MV-4-11 (cell line): ENCODE data around the gene RBP7.
"Not testable (repeated sequence)": the region's sequence is repeated elsewhere in the genome, so short reads cannot be mapped to it uniquely, and the experiment has no call there.

Source experiments
- DNase-seq: peaks from one replicate; lab custom pipeline; 2025; lab: John Stamatoyannopoulos, UW

The RBP7 gene

GRCh38 chr1:9996624-9997582 lies at the start of gene RBP7:
TSS of gene RBP7 (plus strand) at chr1:9997228. CDS start at chr1:9997259, 31 bp downstream.
- DNase-seq: no peak

DNA sequence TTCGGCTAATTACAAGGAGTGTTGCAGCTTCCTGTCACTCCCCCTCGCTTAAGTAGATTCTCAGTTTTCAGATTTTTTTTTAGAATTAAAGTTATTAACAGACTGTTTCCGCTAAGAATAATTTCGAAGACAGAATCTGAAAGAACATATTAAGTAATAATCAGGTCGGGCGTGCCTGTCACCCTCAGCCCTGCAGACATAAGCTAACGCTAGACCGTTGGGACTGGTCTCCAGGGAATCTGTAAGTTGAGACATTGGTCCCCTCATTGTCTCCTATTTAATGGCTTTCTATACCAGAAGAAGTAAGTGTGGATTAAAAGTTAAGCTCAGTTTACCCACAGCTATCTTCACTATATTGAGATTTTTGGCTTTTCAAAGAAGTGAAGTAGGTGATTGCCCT lies 39.3 kb upstream of the RBP7 start:
- no peak for DNase-seq

GRCh38 chr1:9960011-9960410 lies 37.0 kb upstream of the RBP7 start:
- DNase-seq: no peak

GRCh38 chr1:9960706-9961562 lies 36.1 kb upstream of the RBP7 start:
- DNase-seq: no peak

DNA sequence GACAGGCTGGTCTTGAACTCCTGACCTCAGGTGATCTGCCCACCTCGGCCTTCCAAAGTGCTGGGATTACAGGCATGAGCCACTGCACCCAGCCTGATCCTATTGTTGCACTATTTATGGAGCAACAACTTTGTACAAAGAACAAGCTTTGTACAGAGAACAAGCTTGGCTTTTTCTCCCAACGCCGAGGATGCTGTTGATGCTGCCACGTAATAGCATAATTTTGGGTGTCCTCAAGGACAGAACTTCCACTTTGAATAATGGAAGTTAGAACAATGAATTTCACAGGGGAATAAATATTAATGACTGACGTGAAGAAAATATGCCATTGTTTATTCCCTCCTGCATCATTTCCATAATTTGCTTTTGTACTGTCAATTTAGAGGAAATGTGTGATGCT lies 12.8 kb upstream of the RBP7 start:
- no peak for DNase-seq

DNA sequence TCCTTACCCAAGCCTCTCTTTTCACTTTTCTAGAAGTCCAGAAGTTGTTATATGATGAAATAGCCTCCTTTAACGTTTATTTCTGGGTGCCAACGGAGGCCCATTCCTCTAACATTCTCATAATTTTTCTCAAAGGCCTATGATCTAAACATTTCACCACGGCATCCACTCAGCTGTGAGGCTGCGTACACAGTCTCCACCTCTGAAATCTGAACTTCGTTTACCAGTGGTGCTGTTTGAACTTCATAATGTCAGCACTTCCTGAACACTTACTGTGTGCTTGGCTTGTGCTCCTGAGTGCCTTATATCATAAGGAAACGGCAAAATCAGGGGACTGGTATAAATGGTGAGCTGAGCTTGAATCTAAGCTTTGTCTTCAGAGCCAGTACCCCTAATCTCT lies 12.0 kb upstream of the RBP7 start:
- no peak for DNase-seq

DNA sequence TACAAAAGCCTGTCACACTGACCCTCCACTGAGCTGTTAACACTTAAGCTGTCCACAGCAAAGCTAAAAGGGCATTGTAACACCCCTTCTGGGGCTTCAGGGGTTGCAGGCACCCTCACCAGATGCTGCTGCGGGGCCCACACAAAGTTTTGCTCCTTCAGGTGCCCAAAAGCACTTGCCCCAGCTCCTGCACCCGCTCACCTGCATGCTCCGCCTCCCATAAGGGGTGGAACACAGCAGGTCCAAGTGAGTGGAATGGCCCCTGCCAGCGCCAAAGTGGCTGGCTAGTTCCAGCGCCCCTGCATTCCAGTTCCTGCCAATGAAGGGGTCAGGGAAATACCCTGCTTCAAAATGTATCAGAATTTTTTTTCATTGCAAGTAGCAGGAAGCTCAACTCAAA lies 7.3 kb upstream of the RBP7 start:
- DNase-seq: no peak

- peak; percentile 9 for DNase-seq
Measured at GRCh38 chr1:9990944-9991343, 6.1 kb upstream of the RBP7 start.

DNA sequence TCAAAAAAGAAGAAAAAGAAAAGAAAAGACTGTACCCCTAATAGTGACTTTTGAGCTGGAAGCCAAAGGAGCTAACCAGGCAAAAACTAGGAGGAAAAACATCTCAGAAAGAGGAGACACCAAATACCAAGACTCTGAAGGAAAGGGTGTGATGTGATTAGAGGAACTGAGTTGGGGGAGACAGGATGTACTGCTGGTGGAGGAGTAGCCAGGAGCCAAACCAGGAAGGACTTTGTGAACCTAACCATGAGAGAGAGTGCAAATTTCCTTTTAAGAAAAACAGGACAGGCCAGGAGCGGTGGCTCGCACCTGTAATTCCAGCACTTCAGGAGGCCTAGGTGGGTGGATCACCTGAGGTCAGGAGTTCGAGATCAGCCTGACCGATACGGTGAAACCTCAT lies 4.1 kb upstream of the RBP7 start:
- DNase-seq: no peak

DNA sequence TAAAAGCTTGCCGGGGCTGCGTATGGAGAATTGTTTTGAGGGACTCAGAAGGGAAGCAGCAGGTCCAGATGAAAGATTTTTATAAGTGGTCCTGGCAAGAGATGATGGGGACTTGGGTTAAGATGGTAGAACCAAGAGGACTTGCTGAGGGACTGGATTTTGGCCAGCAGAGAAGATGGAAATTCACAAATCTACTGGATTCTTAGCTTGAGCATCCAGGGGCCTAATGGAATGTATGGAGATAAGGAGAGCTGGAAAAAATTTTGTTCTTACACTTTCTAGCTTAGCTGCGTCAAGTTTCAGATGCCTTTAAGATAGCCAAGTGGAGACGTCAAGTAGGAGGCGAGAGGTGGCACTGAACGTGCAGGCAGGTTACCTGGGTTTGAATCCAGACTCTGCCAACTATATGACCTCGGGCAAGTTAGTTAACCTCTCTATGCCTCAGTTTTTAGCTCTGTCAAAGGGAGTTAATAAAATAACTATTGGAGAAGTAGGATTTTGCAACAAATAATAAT lies 3.4 kb upstream of the RBP7 start:
- no peak for DNase-seq

DNA sequence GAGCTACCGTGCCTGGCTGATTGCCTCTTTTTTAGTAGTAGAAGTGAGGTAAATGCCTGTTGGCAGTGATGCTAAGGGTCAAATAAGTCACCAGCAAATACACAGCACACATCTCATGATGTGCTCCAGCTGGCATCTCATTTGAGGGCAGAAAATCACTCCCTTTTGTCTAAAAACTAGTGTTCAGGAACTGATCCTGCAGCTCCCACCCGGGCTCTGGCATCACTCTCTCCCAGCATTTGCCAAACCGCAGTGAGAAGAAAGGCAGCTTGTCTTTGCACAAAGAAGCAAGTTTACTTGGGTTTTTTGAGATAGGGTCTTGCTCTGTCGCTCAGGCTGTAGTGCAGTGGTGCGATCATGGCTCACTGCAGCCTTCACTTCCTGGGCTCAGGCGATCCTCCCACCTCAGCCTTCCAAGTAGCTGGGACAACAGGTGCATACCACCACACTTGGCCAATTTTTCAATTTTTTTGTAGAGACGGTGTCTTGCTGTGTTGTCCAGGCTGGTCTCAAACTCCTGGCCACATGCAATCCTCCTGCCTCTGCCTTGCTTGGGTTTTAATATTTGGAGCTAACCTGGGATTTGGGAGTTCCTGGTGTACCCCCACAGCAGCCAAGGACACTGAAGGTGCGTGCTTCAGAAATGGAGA lies 4.1 kb downstream of the RBP7 start:
- no peak for DNase-seq

DNA sequence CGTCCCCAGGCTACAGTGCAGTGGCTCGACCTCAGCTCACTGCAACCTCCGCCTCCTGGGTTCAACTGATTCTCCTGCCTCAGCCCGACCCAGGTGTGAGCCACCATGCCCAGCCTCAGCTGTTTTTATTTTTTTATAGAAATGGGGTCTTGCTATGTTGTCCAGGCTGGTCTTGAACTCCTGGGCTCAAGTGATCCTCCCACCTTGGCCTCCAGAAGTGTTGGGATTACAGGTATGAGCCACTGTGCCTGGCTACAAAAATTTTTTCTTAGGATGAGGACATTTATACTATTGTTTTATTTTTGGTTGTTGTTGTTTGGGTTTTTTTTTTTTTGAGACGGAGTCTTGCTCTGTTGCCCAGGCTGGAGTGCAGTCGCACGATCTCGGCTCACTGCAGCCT lies 8.2 kb downstream of the RBP7 start:
- not testable (repeated sequence) for DNase-seq

GRCh38 chr1:10007169-10007568 lies 10.1 kb downstream of the RBP7 start:
- DNase-seq: no peak

DNA sequence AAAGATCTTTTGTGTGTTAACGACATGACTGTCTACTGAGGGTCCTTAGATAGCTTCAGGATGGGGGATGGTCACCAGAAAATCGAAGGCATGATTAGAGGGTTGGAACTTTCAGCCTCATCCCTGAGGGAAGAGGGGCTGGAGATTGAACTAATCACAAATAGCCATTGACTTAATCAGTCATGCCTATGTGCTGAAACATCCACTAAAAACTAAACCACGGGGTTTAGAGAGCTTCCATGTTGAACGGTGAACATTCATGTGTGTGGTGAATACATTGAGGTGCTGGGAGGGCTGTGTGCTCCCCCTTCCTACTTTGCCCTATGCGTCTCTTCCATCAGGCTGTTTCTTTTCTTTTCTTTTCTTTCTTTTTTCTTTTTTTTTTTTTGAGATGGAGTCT lies 17.0 kb downstream of the RBP7 start:
- DNase-seq: no peak

- DNase-seq: no peak
Measured at GRCh38 chr1:10019561-10019960, 22.5 kb downstream of the RBP7 start.

- DNase-seq: no peak
Measured at GRCh38 chr1:10020086-10020485, 23.1 kb downstream of the RBP7 start.

DNA sequence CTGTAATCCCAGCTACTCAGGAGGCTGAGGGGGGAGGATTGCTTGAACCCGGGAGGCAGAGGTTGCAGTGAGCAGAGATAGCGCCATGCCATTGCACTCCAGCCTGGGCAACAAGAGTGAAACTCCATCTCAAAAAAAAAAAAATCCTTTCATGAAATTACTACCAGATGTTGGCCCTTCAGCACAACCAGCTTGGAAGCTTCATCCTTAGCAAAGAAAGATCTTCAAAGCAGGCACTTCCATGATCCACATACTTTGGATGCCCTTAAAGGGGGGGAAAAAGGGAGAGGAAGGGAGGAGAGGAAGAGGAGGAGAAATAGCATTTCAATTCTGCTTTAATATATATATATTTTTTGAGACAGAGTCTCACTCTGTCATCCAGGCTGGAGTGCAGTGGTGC lies 23.6 kb downstream of the RBP7 start:
- not testable (repeated sequence) for DNase-seq

GRCh38 chr1:10021992-10022391 lies 25.0 kb downstream of the RBP7 start:
- not testable (repeated sequence) for DNase-seq

GRCh38 chr1:10022656-10023055 lies 25.6 kb downstream of the RBP7 start:
- DNase-seq: no peak

GRCh38 chr1:10025354-10025753 lies 28.3 kb downstream of the RBP7 start:
- DNase-seq: no peak

DNA sequence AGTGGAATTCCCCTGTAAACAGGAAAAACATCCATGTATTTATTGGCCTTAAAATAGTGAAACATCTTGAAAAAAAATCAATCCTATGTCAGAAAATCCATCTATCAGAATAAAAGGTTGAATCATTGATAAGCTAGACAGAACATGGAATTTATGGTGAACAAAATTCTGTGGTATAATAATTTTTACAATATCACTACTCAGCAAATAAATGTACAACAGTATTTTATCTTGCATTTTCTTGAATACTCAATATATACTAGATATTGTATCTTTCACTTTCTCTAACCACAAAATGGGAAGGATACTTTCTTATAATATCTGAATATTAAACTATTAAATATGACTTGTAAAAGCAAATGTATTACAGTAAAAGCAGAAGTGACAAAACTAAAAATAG lies 30.0 kb downstream of the RBP7 start:
- DNase-seq: no peak

- peak; percentile 66 for DNase-seq
Measured at GRCh38 chr1:10028956-10029500, 32.0 kb downstream of the RBP7 start.
